Measurements from ENCODE around the gene SELP. TPM values are rescaled to one million over a fixed set of nuclear protein-coding genes. Genes with fewer than 3 reads are reported as not detected.

Gene SELP
- total and polyA plus RNA-seq, 2 of the 13 experiments (the other 11 are each of a cell fraction or from before 2014, with no cell fraction given): 0.11 TPM; not detected in 1

GRCh38 chr1:169576241-169576934 is 53.5 kb downstream of the SELP start (continued):
- TF ChIP-seq ZNF281 (CRISPR knock-in tag; IDR thresholded peaks at IDR 0.05; ENCODE audit: borderline replicate concordance): no peak
- TF ChIP-seq HOXA5 (CRISPR knock-in tag; IDR thresholded peaks at IDR 0.05): no peak
- 0 out of 2 replicates have a peak, but pooled peaks have one; percentile 23 for TF ChIP-seq IKZF5 (CRISPR knock-in tag; IDR thresholded peaks at IDR 0.05)
- TF ChIP-seq SP140L (CRISPR knock-in tag; IDR thresholded peaks at IDR 0.05; ENCODE audit: borderline replicate concordance): no peak
- no peak for TF ChIP-seq TFAP4 (IDR thresholded peaks at IDR 0.05; ENCODE audit: borderline replicate concordance, low read depth)
- TF ChIP-seq ZNF33A (CRISPR knock-in tag; IDR thresholded peaks at IDR 0.05; ENCODE audit: borderline replicate concordance): no peak
- TF ChIP-seq ZNF407 (CRISPR knock-in tag; IDR thresholded peaks at IDR 0.05; ENCODE audit: not compliant biosample characterization): no peak
- no peak for TF ChIP-seq ZNF362 (CRISPR knock-in tag; IDR thresholded peaks at IDR 0.05; ENCODE audit: borderline replicate concordance)
- no peak for TF ChIP-seq KDM4B (CRISPR knock-in tag; IDR thresholded peaks at IDR 0.05)
- no peak for TF ChIP-seq ZBTB1 (CRISPR knock-in tag; IDR thresholded peaks at IDR 0.05; ENCODE audit: borderline replicate concordance)
- no peak for TF ChIP-seq FUBP1 (CRISPR knock-in tag; IDR thresholded peaks at IDR 0.05; ENCODE audit: borderline replicate concordance)

Measured in HepG2 (cell line).